ENCODE measurements around the gene FIZ1. TPM values are rescaled to one million over a fixed set of nuclear protein-coding genes. Genes with fewer than 3 reads are reported as not detected.

The FIZ1 gene
- total and polyA plus RNA-seq, 12 donors, result 9.3 to 18.8 (median 13.5) TPM

DNA sequence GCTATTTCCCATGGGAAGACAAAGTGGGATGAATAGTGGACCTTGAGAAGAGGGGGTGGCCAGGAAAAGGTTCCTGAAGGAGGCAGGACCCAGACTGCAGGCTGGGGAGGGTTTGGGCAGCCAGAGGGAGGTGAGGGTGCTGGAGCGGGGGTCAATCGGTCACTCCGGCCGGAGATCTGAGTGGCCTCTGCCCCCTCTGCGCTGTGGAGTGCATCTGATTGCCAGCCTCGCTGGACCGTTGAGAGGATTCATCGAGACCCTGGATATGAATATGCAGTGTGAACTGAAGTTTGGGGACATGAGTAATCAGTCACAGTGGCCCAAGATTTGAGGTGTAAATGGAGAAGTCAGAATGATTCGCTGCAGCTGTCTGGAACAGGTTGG is 36.0 kb upstream of the FIZ1 start:
- Histone ChIP-seq H3K27me3 (no peaks in the 10 kb centered on the region), H3K27ac (peak overlapping the region; percentile 53 to 99 (median 97)), H3K4me3 (peak overlapping the region; percentile 57 to 100 (median 93)), H3K4me1 (peaks cover 13 to 63% (median 47%) of the 10 kb centered on the region in 9 donors), H3K36me3 (peaks cover 0 to 8% (median 0%) of the 10 kb centered on the region in 9 donors), H3K9me3 (no peaks in the 10 kb centered on the region)
- DNase-seq (no peak), ATAC-seq (peak in 3 of 8 donors; percentile 2 to 13 (median 4))
- 7 to 8% methylated on average over 9 of the region's 9 CpGs for WGBS, 2 donors
- no peak for TF ChIP-seq CTCF (IDR thresholded peaks at IDR 0.05)
- intact Hi-C loops (cut with DNase I), result loop anchor here in 3 of 10 donors (1.0 to 10.0 kb wide), 3 partner anchors 18 to 491 kb away; partner anchors contain the start of gene TNNT1 (in 1 of the 3)

DNA sequence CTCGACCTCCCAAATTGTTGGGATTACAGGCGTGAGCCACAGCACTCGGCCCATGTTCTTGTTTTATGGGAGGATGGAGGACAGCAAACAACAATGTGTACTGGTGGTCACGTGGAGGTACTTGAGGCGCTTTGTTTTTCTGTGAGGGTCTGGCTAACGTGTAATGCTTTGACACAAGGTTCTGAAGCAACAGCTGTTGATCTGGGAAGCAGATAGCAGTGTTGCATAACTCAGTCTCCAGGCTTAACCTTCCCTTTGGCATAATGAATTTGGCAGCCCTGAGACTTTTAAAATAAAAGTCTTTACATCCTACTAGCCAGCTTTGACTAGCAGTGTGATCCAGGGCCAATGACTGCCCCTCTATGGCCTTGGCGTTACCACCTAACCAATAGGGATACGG is 34.5 kb upstream of the FIZ1 start:
- no peak for TF ChIP-seq CTCF (IDR thresholded peaks at IDR 0.05)
- intact Hi-C loops (cut with DNase I), result loop anchor here in 4 of 10 donors (2.0 to 10.0 kb wide), 5 partner anchors 117 to 489 kb away; partner anchors contain the start of gene TNNT1 (in 1 of the 4)
- ATAC-seq, result no peak
- Histone ChIP-seq H3K4me1 (peaks cover 7 to 49% (median 33%) of the 10 kb centered on the region in 9 donors), H3K27ac (peak overlapping the region in 2 of 10 donors; percentile 97 to 99), H3K9me3 (no peaks in the 10 kb centered on the region), H3K4me3 (peak overlapping the region in 1 of 10 donors; percentile 96), H3K36me3 (peaks cover 0 to 8% (median 0%) of the 10 kb centered on the region in 9 donors), H3K27me3 (no peaks in the 10 kb centered on the region)
- 74 to 78% methylated on average over 8 of the region's 8 CpGs for WGBS, 2 donors
- DNase-seq, result no peak

DNA sequence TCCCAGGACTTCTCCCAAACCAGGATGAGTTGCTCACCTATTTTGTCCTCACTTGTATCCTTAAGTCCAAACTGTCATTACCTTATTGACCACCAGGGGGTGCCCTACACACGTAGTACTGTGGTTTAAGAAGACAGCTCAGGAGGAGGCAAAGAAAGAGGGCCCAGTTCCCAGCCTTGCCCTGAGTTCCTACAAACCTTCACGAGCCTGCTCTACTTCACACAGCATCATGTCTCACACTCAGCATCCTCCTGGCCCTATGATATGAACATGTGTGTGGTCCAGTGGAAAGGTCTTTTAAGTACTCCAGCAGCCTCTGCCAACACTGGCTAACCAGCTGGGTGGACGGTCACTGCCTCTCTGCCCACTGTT is 33.1 kb upstream of the FIZ1 start:
- WGBS, 2 donors, result 24 to 28% methylated on average over 3 of the region's 3 CpGs
- no peaks in the 10 kb centered on the region for H3K9me3 ChIP-seq
- peak in 1 of 2 donors; percentile 92 for DNase-seq
- ATAC-seq, result peak; percentile 27 to 73 (median 49)
- no peak overlapping the region for H3K4me3 ChIP-seq
- intact Hi-C loops (cut with DNase I), result loop anchor here in 4 of 10 donors (2.0 to 10.0 kb wide), 5 partner anchors 115 to 488 kb away; partner anchors contain the start of gene TNNT1 (in 1 of the 4)
- peaks cover 7 to 37% (median 26%) of the 10 kb centered on the region in 9 donors for H3K4me1 ChIP-seq
- peak overlapping the region in 1 of 10 donors; percentile 31 for H3K27ac ChIP-seq
- H3K27me3 ChIP-seq, result no peaks in the 10 kb centered on the region
- peak; percentile 82 to 94 (median 86) for TF ChIP-seq CTCF (IDR thresholded peaks at IDR 0.05)
- no peaks in the 10 kb centered on the region for H3K36me3 ChIP-seq

GRCh38 chr19:55626350-55626749 is 27.0 kb upstream of the FIZ1 start:
- intact Hi-C loops (cut with DNase I), result loop anchor here in 3 of 10 donors (5.0 kb wide), 2 partner anchors 109 to 114 kb away; no protein-coding TSS in a partner anchor
- Histone ChIP-seq H3K9me3 (no peaks in the 10 kb centered on the region), H3K27ac (no peak overlapping the region), H3K4me3 (no peak overlapping the region), H3K27me3 (no peaks in the 10 kb centered on the region), H3K4me1 (peaks cover 5 to 24% (median 15%) of the 10 kb centered on the region in 9 donors), H3K36me3 (peaks cover 0 to 15% (median 7%) of the 10 kb centered on the region in 9 donors)
- no peak for TF ChIP-seq CTCF (IDR thresholded peaks at IDR 0.05)
- DNase-seq (no peak), ATAC-seq (no peak)
- 89 to 94% methylated on average over 11 of the region's 11 CpGs for WGBS, 2 donors
